T47D (cell line): ENCODE data around the gene CFDP1.

ENCODE experiments used
- DNase-seq, 2 experiments: peaks; one replicate each; pipeline versions ENCODE4 v3.0.0 to v3.0.0-alpha.2; 2011 to 2012; ENCODE audit warnings: low read depth in 1 of 2, low spot score in 1 of 2
- JUND ChIP-seq: IDR thresholded peaks from 2 replicates; pipeline ENCODE4 v1.6.1; 2012; ENCODE audit warnings: low read depth
- in situ Hi-C: cut with HindIII; loops from 2 replicates; pipeline ENCODE4 v1.10.0; 2016; ENCODE audit warnings: low sequenced_read_pairs, low pct_unique_long_range_greater_than_20kb

The CFDP1 gene

DNA sequence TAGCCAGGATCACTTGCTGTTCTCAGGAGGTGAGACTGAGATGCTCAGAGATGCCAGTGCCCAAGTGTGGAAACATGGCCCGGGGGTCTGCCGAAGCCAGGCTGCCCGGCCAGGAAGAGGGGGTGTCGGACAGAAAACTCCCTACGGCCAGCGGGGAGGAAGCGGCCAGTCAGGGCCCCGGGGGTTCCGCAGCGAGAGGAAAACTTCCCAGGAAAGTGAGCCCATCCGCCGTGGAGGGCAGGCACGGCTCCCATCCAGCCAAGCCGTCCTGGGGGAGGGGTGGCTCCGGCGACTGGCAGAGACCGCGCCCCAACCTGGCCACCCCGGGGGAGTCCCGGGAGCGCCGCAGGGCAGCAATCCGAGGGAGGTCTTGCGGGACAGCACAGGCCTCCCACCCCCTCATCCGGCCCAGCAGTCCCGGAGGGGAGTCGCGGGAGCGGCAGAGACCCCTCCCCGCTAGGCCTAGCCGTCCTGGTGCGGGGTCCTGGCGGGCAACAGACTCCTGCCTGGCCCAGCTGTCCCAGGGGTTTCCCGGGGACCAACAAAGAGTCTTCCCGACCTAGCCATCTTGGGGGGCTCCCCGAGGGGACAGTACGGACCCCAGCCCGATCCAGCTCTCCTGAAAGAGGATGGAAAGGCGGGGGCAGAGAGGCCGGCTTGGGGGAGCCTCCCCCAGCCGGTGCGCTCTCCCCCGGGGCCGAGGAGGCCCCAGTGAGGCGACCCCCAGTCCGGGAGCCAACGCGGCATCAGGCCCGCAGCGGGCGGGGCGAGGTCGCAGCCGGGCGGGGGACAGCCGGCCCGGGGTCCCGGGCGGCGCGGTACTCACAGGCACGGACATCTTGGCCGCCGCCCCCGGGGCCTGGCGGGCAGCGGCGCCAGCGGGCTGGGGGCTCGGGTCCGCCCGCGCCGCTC is 168.0 kb downstream of the CFDP1 start:
- in situ Hi-C loops, result no loop called here
- no peak for DNase-seq
- no peak for TF ChIP-seq JUND

DNA sequence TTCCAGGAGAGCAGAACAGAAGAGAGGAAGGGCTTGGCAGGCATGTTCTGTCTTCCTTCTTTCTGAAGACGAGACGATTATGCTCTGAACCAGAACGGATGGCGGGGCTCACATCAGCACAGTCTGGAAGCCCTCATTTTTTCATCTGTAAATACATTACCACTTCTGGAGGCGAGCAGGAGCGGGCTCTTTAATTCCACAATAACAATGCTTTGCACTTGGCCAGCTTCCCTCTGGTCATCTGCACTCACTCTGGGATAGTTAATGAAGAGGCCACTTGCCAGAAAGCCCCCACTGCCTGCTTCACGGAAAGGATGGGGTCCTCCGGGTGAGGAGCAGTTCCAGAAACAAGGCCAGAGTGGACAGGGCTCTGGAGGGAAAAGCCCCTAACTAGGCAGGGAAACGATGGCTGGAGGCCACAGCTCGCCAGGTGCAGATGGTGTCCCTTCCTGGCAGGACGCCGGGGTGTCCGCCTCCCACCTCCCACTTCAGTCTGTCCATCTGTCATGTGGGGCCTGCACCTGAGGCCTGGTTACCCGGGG is 168.8 kb downstream of the CFDP1 start:
- DNase-seq, result no peak
- in situ Hi-C loops, result no loop called here

DNA sequence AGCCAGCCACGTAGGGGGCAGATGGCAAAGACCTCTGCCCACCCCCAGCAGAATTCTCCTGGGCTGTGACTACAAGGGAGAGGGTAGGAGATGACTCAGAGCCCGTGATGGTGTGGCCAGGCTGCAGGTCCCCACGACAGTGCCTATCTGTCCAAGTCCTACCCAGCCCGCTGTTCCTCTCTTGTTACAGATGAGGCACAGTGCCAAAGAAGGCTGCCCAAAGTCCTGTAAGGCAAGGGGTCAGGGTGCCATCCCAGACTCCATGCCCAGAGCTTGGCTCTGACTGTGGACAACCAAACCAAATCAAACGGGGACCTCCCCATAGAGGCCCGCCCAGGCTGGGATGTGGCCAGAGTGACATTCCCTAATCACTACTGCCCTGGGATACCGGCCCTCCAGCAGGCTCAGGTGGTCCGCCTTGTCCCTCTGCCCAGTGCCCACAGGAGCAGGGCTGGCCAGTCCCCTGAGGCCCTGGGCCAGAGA is 169.3 kb downstream of the CFDP1 start:
- TF ChIP-seq JUND, result no peak
- in situ Hi-C loops, result no loop called here
- DNase-seq, result no peak

More for the DNA sequence above, 168.8 kb downstream of the CFDP1 start:
- no peak for TF ChIP-seq JUND

DNA sequence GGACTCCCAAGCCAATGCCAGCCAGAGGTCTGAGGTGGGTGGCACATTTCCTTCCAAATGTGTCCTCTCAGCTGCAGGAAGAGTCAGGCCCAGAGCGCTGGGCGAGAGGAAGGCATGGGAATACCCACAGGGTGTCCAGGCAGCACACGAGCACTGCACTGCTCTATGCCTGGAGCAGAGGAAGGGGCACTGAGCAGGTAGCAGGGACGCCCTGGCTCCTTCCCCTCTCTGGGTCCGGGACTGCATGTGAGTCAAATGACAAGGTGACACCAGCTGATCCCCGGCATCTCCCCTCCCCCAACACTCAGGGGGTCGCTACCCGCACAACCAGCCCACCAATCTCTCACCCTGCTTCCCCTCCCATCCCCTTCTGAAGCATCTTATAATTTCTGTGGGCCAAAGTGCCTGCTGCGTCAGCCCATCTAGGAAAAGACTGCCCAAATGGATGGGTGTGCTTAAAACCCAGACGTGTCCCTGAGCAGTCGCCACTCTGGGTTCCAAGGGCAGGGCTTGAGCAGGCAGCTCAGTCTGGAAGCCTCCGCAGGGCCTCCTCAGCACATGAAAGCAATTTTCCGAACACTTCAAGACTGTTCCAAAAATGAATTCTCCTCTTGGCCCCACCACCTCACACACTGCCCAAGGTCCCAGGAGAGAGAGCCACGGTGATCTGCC is 169.9 kb downstream of the CFDP1 start:
- no peak for DNase-seq
- in situ Hi-C loops, result no loop called here
- no peak for TF ChIP-seq JUND

DNA sequence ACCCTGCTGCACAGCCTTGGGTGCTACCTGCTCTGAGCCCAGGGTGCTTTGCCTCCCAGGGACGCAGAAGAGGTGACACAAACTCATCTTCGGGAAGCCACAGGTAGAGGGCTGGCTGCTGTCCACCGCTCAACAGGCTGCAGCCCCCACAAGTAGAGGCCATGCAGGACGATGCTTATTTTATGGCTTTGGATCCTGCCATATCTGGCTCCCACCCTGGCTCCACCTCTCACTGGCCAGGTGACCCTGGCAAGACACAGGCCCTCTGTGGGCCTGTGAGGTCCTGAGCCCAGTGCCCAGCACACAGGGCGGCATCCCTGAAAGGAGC is 170.5 kb downstream of the CFDP1 start:
- TF ChIP-seq JUND, result no peak
- in situ Hi-C loops, result no loop called here

DNA sequence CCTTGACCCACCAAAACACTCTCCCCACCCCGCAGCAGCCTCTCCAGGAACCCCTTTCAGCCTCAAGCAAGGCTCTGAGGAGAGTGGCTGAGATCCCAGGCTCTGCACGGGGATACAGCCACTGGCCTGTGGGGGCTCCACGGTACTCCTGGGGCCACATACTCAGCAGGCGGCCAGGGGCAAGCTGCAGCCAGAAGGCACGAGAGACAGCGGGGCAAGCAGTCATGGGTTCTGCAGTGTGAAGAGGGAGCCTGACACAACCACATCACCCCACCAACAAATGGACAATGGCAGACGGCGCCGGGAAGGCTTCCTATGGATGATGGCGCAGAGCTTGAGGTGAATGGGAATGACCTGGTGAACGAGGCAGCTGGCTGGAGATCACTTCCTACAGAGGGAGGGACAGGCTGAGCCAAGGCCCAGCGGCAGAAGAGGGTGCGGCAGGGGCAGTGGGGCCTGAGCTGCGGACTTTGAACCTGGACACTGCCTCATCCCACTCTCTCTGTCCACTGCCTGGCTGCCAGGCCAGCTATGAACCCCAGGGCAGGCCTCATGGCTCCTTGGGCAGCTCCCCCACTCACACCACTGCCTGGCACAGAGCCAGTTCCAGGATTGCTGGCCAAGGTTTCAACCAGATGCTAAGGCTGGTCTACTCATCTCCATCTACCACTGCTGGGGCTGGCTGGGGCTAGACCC is 171.1 kb downstream of the CFDP1 start:
- in situ Hi-C loops, result no loop called here
- TF ChIP-seq JUND, result no peak
- DNase-seq, result no peak

More for the DNA sequence above, 170.5 kb downstream of the CFDP1 start:
- no peak for DNase-seq

DNA sequence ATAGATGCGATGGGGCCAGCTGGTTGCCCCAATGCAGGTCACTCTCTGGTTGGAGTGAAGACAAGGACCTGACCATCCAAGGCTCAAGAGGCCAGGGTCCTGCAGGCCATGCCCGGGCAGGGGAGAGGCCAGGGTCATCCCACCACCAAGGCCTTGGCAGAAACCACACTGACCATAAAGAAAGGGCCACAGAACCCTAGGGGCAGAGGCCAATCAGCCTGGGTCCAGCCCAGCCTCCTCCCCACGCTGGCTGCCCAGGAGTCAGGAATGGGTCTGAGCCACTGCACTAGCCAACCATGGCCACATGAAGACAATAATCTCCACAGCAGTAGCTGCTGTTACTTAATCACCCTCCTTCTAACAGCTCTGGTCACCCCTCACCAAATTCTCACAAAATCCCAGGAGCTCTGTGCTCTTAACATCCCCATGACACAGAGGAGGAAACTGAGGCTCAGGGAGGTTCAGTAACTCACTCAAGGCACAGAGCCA is 171.7 kb downstream of the CFDP1 start:
- no peak for TF ChIP-seq JUND
- in situ Hi-C loops, result no loop called here
- DNase-seq, result no peak

DNA sequence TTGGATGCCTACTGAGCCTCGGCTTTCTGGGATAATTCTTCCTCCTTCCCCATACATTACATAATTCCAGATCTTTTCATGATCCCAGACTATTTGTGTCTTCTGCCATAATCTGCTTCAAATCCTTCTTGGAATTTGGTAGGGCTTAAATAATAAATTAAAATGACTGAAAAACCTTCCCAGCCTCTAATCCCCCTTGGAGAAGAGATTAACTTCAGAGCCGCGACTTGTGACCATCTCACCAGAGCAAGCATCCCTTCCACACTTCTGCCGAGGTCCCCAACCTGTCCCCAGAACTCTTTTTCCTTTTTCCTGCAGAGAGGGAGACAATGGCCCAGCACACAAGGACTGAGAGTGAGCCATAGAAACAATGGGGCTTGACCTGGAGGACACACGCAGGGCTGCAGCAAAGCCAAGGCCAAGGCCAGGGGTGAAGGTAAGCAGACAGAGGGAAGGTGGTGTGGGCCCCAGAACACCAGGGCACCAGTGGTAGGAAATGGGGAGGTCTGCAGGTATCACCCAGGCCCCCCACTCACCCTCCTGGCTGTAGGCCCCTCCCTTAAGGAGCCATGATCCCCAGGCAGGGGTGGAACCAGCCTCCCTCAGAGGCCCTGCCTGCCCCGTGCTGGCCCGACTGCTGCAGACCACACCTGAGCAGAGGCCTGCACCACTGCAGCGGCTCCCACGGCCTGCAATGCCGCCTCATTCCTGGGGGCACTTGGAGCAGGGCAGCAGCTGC is 172.3 kb downstream of the CFDP1 start:
- no peak for DNase-seq
- TF ChIP-seq JUND, result no peak

DNA sequence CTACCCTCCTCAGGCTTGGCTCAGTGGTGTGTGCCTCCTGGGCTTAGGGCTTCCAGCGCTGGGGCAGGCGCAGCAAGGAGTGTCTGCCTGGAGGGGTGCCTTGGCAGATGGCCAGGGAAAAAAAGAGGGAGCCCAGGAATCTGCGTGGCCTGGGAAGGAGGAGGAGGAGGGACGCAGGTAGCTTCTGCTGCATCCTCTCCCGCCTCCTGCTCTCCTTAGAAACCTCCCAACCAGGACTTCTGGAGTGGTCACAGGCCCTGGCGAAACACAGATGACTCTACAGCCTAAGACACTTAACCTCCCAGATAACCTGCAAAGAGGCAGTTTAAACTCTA is 174.5 kb downstream of the CFDP1 start:
- no peak for TF ChIP-seq JUND
- no peak for DNase-seq
- in situ Hi-C loops, result no loop called here

More for the DNA sequence above, 172.3 kb downstream of the CFDP1 start:
- in situ Hi-C loops, result no loop called here

DNA sequence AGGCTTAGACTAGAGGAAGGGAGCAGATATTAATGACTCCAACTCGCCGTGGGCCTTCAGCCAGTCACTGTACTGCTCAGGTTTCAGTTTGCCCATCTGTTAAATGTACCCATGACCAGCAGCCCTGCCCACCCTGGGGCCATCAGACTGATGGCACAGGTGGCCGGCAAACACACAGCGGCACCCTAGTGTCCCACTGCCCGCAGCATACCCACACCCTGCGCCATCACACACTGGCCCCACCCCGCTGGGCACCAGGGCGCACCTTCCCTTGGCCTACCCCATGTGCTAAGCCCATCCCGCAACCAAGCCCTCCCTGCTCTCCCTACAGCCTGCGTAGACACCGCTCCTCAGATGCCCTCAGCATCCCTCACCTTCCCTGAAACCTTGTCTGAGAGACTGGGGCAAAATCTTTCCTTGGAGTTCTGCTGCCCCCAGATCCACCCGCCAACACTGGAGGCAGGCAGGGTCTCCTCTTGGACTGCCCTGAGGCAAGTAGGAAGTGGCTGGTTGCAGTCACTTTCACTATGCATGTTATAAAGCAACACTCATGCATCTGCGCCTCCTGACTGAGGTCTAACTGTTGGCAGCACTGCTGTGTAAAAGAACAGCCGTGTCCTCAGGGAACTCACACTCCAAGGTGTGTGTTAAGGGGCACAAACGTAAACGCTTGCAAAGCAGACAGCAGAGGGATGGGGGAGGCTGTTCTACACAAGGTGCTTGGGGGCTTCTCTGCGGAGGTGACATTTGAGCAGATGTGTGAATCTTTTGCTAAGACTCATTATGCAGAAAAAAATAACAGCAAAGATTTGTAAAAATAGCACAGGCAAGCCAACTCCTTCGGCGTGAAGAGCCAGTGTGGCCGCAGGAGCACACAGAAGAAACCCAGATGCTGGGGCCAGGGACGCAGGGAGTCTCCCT is 175.2 kb downstream of the CFDP1 start:
- in situ Hi-C loops, result no loop called here
- no peak for DNase-seq
- TF ChIP-seq JUND, result no peak

DNA sequence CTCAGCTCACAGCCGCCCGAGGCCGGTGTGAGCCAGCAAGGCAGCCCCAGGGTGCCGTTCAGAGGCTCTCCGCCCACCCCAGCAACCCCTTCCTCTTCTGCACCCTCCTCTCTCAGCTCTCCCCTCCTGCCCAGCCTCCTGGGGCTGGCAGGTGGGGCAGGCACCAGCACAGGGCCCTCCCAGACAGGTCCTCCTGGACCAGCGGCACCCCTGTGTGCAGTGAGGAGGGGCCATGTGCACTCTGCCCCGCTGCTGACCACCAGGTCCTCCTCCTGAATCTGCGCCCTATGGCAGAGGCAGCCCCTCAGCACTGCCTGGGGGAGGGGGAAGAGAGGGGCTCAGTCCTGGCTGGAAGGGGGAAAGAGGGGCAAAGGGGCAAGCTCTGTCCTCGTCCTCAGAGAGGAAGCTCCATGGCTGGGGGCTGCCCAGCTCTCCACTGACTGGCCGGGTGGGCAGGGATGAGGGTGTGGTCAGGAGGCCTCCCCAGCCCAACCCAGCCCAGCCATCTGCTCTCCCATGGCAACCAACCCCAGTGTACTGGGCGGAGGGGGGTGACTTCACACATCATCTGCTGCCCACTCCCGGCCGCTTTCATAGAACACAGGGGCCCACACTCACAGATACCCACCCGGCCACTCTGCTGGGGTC is 176.5 kb downstream of the CFDP1 start:
- in situ Hi-C loops, result no loop called here
- TF ChIP-seq JUND, result no peak
- no peak for DNase-seq
